Measurements from ENCODE around the gene FRMD4A. TPM values are rescaled to one million over a fixed set of nuclear protein-coding genes. Genes with fewer than 3 reads are reported as not detected.

FRMD4A gene
- polyA plus RNA-seq, 1 donor (not counting 4 experiments of a cell fraction or from before 2014, with no cell fraction given) = 12.9 TPM

DNA sequence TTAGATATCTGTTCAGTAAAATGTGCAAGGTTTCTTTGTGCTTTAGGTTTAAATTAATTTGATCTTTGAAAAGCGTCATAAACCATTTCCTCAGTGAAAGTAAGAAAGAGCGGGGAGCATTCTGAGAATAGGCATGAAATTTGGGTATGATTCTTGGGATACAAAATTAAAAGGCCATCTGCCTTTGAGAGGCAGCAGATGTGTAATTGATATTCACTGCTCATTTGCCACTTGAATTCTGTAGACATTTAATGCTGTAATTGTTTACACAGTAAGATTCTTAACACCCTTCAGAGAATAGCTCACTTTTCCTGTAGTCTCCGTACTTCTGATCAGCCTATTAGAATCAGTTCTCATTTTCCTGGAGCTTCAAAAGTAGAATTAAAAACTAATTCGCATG lies 18.7 kb downstream of the FRMD4A start:
- no peak overlapping the region for H3K4me3 ChIP-seq (ENCODE audit: control insufficient read depth in 2 of 3, extremely low read depth in 1 of 3, insufficient read depth in 2 of 3, low read depth in 1 of 3, low read length in 3 of 3)
- H3K9ac ChIP-seq (ENCODE audit: control insufficient read depth, extremely low read depth, insufficient read depth, low read length) = no peak overlapping the region
- TF ChIP-seq, protein P1, sequence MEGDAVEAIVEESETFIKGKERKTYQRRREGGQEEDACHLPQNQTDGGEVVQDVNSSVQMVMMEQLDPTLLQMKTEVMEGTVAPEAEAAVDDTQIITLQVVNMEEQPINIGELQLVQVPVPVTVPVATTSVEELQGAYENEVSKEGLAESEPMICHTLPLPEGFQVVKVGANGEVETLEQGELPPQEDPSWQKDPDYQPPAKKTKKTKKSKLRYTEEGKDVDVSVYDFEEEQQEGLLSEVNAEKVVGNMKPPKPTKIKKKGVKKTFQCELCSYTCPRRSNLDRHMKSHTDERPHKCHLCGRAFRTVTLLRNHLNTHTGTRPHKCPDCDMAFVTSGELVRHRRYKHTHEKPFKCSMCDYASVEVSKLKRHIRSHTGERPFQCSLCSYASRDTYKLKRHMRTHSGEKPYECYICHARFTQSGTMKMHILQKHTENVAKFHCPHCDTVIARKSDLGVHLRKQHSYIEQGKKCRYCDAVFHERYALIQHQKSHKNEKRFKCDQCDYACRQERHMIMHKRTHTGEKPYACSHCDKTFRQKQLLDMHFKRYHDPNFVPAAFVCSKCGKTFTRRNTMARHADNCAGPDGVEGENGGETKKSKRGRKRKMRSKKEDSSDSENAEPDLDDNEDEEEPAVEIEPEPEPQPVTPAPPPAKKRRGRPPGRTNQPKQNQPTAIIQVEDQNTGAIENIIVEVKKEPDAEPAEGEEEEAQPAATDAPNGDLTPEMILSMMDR (optimal IDR thresholded peaks at IDR 0.05 in 1 of 3, IDR thresholded peaks at IDR 0.05 in 1 of 3, conservative IDR thresholded peaks at IDR 0.05 in 1 of 3; ENCODE audit: extremely low read depth in 1 of 3, insufficient read depth in 2 of 3, low read length in 3 of 3) = no peak
- no peak for TF ChIP-seq EZH2 (IDR thresholded peaks at IDR 0.05; ENCODE audit: low read length)
- H3K4me1 ChIP-seq (ENCODE audit: control insufficient read depth, extremely low read depth, insufficient read depth, low read length) = no peaks in the 10 kb centered on the region
- H2AFZ ChIP-seq (ENCODE audit: control insufficient read depth, low read length) = no peak overlapping the region
- no peaks in the 10 kb centered on the region for H3K9me3 ChIP-seq (ENCODE audit: control insufficient read depth, low read depth, low read length)
- FAIRE-seq (no peak), DNase-seq (ENCODE audit: low read depth, low spot score) (no peak)
- H4K20me1 ChIP-seq (ENCODE audit: control insufficient read depth, extremely low read depth, insufficient read depth, low read length) = no peaks in the 10 kb centered on the region
- dilution Hi-C loops (cut with MboI; ENCODE audit: extremely low pct_ligation_motif_present, low sequenced_read_pairs) = no loop called here
- H3K9me1 ChIP-seq (ENCODE audit: control insufficient read depth, extremely low read depth, insufficient read depth, low read length) = no peaks in the 10 kb centered on the region
- H3K36me3 ChIP-seq (ENCODE audit: control insufficient read depth in 2 of 2, extremely low read depth in 1 of 2, insufficient read depth in 2 of 2, low read length in 2 of 2) = no peaks in the 10 kb centered on the region
- H3K27ac ChIP-seq (ENCODE audit: control insufficient read depth, insufficient read depth, low read length) = no peak overlapping the region
- no peaks in the 10 kb centered on the region for H3K27me3 ChIP-seq (ENCODE audit: control insufficient read depth, extremely low read depth, insufficient read depth, low read length)
- no peak overlapping the region for H3K4me2 ChIP-seq (ENCODE audit: control insufficient read depth, extremely low read depth, insufficient read depth, low read depth, low read length)
- no peaks in the 10 kb centered on the region for H3K79me2 ChIP-seq (ENCODE audit: control insufficient read depth, insufficient read depth, low read length)

DNA sequence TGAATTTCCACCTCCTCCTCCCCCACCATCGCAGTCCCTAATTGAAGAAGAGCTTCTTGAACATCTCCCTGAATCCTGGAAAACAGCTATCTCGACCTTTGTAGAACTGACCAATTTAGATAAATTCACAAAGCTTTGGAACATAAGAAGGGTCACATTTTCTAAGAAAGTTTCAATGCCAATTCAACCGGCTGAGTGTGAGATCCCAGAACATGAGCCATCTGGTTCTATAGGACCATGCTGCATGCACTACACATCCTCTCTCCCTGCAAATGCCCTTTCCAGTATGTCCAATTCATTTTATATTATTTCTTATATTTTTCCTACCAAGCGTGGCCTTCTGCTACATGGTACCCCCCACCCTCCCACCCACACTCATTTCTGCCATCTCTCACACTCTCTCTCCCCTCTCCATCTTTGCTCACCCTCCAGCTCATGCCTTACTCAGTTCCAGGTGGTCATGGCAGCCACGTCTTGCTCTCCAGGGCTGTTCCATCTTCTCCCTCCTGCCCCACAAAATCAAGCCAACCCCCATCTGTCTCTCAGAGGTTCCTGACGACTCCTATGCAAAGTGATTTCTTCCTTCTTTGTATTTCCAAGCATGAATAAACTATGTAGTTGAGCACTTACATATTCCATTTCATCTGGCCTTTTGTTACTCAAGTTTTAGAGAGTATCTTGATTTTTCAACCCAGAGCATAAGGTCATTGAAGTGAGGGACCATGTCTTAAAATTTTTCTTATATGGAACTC lies 19.3 kb downstream of the FRMD4A start:
- Histone ChIP-seq H3K9me3 (ENCODE audit: control insufficient read depth, low read depth, low read length) (no peaks in the 10 kb centered on the region), H3K79me2 (ENCODE audit: control insufficient read depth, insufficient read depth, low read length) (no peaks in the 10 kb centered on the region), H3K9me1 (ENCODE audit: control insufficient read depth, extremely low read depth, insufficient read depth, low read length) (no peaks in the 10 kb centered on the region), H2AFZ (ENCODE audit: control insufficient read depth, low read length) (no peak overlapping the region), H3K4me3 (ENCODE audit: control insufficient read depth in 2 of 3, extremely low read depth in 1 of 3, insufficient read depth in 2 of 3, low read depth in 1 of 3, low read length in 3 of 3) (no peak overlapping the region), H3K4me1 (ENCODE audit: control insufficient read depth, extremely low read depth, insufficient read depth, low read length) (no peaks in the 10 kb centered on the region), H4K20me1 (ENCODE audit: control insufficient read depth, extremely low read depth, insufficient read depth, low read length) (no peaks in the 10 kb centered on the region), H3K27ac (ENCODE audit: control insufficient read depth, insufficient read depth, low read length) (no peak overlapping the region), H3K4me2 (ENCODE audit: control insufficient read depth, extremely low read depth, insufficient read depth, low read depth, low read length) (no peak overlapping the region), H3K36me3 (ENCODE audit: control insufficient read depth in 2 of 2, extremely low read depth in 1 of 2, insufficient read depth in 2 of 2, low read length in 2 of 2) (no peaks in the 10 kb centered on the region), H3K27me3 (ENCODE audit: control insufficient read depth, extremely low read depth, insufficient read depth, low read length) (no peaks in the 10 kb centered on the region), H3K9ac (ENCODE audit: control insufficient read depth, extremely low read depth, insufficient read depth, low read length) (no peak overlapping the region)
- dilution Hi-C loops (cut with MboI; ENCODE audit: extremely low pct_ligation_motif_present, low sequenced_read_pairs) = no loop called here
- DNase-seq (ENCODE audit: low read depth, low spot score) (no peak), FAIRE-seq (no peak)
- no peak for TF ChIP-seq EZH2 (IDR thresholded peaks at IDR 0.05; ENCODE audit: low read length)
- TF ChIP-seq, protein P1 (optimal IDR thresholded peaks at IDR 0.05 in 1 of 3, IDR thresholded peaks at IDR 0.05 in 1 of 3, conservative IDR thresholded peaks at IDR 0.05 in 1 of 3; ENCODE audit: extremely low read depth in 1 of 3, insufficient read depth in 2 of 3, low read length in 3 of 3) = no peak
